Measurements from ENCODE around the gene ST6GALNAC5.

The ST6GALNAC5 gene

DNA sequence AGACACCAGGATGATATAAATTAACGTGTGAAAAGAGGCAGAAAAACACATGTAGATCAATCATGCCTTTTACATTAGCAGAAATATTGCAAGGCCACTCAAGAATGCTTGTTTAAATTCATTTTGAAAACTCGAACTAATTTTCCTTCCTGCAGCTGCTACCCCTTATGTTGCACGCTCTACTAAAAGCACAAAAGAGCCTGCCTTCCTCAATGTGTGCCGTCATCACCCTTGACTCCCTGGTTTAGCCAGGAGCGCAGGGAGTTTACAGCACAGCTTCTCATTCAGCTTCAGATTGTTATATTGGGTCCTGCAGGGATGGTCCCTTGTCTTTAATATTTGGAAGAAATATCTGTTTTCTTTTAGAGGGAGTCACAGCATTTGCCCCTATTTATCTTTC is 10.1 kb upstream of the ST6GALNAC5 start:
- no peak for DNase-seq (ENCODE audit: low read depth)
- TF ChIP-seq MYC (IDR thresholded peaks at IDR 0.05; ENCODE audit: low read depth, low read length) (no peak), POLR2A (IDR thresholded peaks at IDR 0.05; ENCODE audit: extremely low read depth, insufficient read length) (no peak)
- TF ChIP-seq, protein P1, sequence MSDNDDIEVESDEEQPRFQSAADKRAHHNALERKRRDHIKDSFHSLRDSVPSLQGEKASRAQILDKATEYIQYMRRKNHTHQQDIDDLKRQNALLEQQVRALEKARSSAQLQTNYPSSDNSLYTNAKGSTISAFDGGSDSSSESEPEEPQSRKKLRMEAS (IDR thresholded peaks at IDR 0.05; ENCODE audit: low read depth, low read length), result no peak
- TF ChIP-seq, protein P2, sequence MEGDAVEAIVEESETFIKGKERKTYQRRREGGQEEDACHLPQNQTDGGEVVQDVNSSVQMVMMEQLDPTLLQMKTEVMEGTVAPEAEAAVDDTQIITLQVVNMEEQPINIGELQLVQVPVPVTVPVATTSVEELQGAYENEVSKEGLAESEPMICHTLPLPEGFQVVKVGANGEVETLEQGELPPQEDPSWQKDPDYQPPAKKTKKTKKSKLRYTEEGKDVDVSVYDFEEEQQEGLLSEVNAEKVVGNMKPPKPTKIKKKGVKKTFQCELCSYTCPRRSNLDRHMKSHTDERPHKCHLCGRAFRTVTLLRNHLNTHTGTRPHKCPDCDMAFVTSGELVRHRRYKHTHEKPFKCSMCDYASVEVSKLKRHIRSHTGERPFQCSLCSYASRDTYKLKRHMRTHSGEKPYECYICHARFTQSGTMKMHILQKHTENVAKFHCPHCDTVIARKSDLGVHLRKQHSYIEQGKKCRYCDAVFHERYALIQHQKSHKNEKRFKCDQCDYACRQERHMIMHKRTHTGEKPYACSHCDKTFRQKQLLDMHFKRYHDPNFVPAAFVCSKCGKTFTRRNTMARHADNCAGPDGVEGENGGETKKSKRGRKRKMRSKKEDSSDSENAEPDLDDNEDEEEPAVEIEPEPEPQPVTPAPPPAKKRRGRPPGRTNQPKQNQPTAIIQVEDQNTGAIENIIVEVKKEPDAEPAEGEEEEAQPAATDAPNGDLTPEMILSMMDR (IDR thresholded peaks at IDR 0.05; ENCODE audit: low read depth, low read length), result no peak

DNA sequence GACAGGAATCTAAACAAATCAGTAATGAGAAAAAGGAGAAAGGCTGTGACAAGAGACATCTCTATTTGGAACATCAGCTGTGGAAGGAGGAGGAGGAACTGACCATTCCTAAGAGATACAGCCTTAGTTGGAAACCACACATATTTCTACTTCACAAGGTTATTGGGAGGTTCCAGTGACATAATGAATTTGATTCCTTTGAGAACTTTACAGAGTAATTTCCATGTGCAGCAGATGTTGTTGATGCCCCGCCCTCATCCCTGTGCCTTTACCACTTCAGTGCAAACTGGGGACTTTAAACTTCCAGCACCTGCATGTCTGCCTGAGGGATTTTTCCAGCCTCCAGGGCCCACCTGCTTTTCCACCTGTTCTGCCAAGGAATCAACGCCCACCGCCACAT is 9.3 kb upstream of the ST6GALNAC5 start:
- DNase-seq (ENCODE audit: low read depth), result no peak
- no peak overlapping the region for H3K4me3 ChIP-seq (ENCODE audit: low read depth, low read length)
- no peak for TF ChIP-seq POLR2A (IDR thresholded peaks at IDR 0.05; ENCODE audit: extremely low read depth, insufficient read length)
- TF ChIP-seq, protein P1 (IDR thresholded peaks at IDR 0.05; ENCODE audit: low read depth, low read length), result no peak
- TF ChIP-seq, protein P2 (IDR thresholded peaks at IDR 0.05; ENCODE audit: low read depth, low read length), result no peak
- no peak for TF ChIP-seq MYC (IDR thresholded peaks at IDR 0.05; ENCODE audit: low read depth, low read length)

More for the DNA sequence above, 10.1 kb upstream of the ST6GALNAC5 start:
- no peak overlapping the region for H3K4me3 ChIP-seq (ENCODE audit: low read depth, low read length)

DNA sequence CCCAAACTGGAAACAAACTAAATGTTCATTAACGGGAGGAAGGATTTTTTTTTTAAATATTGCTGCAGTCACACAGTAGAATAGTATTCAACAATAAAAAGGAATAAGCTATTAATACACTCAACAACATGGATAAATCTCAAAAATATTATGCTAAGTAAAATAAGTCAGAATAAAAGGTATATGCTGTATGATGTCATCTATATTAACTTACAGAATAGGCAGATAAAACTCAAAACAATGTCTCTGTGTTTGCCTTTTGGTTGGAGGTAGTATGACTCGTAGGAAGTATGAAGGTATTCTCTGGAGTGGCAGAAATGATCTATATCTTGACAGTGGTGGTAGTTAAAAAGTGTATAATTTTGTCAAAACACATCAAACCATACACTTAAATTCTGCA is 6.1 kb upstream of the ST6GALNAC5 start:
- no peak for TF ChIP-seq MYC (IDR thresholded peaks at IDR 0.05; ENCODE audit: low read depth, low read length)
- TF ChIP-seq, protein P1 (IDR thresholded peaks at IDR 0.05; ENCODE audit: low read depth, low read length), result no peak
- no peak for TF ChIP-seq POLR2A (IDR thresholded peaks at IDR 0.05; ENCODE audit: extremely low read depth, insufficient read length)
- TF ChIP-seq, protein P2 (IDR thresholded peaks at IDR 0.05; ENCODE audit: low read depth, low read length), result no peak
- H3K4me3 ChIP-seq (ENCODE audit: low read depth, low read length), result no peak overlapping the region
- no peak for DNase-seq (ENCODE audit: low read depth)

DNA sequence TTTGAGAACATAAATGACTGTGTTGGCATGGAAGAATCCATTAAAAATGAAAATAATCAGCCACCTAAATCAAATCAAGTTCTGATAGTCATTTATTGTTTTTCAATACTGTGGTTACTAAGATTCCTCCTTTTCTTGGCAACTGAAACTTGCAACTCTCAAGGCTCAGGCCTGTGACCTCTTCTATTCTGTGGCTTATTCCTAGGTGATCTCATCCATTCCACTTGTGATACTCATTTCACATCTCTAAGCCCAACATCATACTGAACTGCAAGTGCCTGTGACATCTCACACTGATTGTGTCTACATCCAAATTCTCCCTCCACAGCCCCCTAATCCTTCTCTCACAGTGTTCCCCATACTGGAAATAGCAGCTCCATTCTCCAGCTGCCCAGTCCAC is 4.8 kb upstream of the ST6GALNAC5 start:
- H3K4me3 ChIP-seq (ENCODE audit: low read depth, low read length), result no peak overlapping the region
- DNase-seq (ENCODE audit: low read depth), result no peak
- no peak for TF ChIP-seq MYC (IDR thresholded peaks at IDR 0.05; ENCODE audit: low read depth, low read length)
- TF ChIP-seq POLR2A (IDR thresholded peaks at IDR 0.05; ENCODE audit: extremely low read depth, insufficient read length), result no peak
- TF ChIP-seq, protein P1 (IDR thresholded peaks at IDR 0.05; ENCODE audit: low read depth, low read length), result no peak
- TF ChIP-seq, protein P2 (IDR thresholded peaks at IDR 0.05; ENCODE audit: low read depth, low read length), result no peak

DNA sequence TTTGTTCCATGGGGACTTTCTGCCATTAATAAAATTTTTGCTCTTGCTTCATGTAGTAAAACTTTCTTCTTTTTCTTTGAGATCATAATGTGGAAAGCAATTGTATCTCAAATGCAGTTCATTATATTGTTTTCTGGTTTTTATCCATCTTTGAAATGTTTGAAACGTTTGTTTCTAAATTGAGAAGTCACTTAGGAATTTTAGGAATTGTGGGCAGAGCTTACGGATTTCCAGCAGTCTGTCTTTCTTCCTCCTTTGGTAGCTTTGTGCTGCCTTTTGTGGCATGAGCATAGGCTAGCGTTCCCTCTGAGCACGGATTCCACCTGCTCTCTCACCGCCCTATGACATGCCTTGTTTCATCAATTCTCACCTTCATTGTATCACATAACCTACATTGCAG is 2.9 kb upstream of the ST6GALNAC5 start:
- no peak overlapping the region for H3K4me3 ChIP-seq (ENCODE audit: low read depth, low read length)
- TF ChIP-seq, protein P2 (IDR thresholded peaks at IDR 0.05; ENCODE audit: low read depth, low read length), result no peak
- TF ChIP-seq, protein P1 (IDR thresholded peaks at IDR 0.05; ENCODE audit: low read depth, low read length), result no peak
- TF ChIP-seq POLR2A (IDR thresholded peaks at IDR 0.05; ENCODE audit: extremely low read depth, insufficient read length), result no peak
- no peak for TF ChIP-seq MYC (IDR thresholded peaks at IDR 0.05; ENCODE audit: low read depth, low read length)
- no peak for DNase-seq (ENCODE audit: low read depth)
